Endothelial cell of umbilical vein (primary cell): ENCODE data around the gene SLC22A23.

ENCODE experiments used
- EZH2 ChIP-seq: IDR thresholded peaks from 2 replicates; pipeline ENCODE4 v1.6.1; 2012; ENCODE audit warnings: borderline replicate concordance, low read depth, mild to moderate bottlenecking, moderate library complexity, low read length, inconsistent platforms; ENCODE audit not compliant: severe bottlenecking
- FOS ChIP-seq: IDR thresholded peaks from 2 replicates; pipeline ENCODE4 v1.6.1; 2011; ENCODE audit warnings: mild to moderate bottlenecking, low read length, moderate library complexity, borderline replicate concordance; ENCODE audit not compliant: insufficient read depth
- JUN ChIP-seq: IDR thresholded peaks from 2 replicates; pipeline ENCODE4 v1.6.1; 2011; ENCODE audit warnings: borderline replicate concordance, low read depth; ENCODE audit not compliant: insufficient read length, insufficient read depth
- POLR2A ChIP-seq: IDR thresholded peaks from 2 replicates; pipeline ENCODE4 v1.6.1; 2012; ENCODE audit warnings: low read depth, mild to moderate bottlenecking, control low read depth, low read length
- POLR2AphosphoS5 ChIP-seq: IDR thresholded peaks from 2 replicates; pipeline ENCODE4 v1.6.1; 2012; ENCODE audit warnings: low read depth, mild to moderate bottlenecking, control low read depth, low read length, moderate library complexity; ENCODE audit not compliant: insufficient read depth
- TF ChIP-seq, protein P1 (sequence below), 2 donors: IDR thresholded peaks; 1 replicate in 1 of 2; 2 replicates in 1 of 2; pipeline ENCODE4 v1.5.1; 2011; ENCODE audit warnings: low read length in 2 of 2, mild to moderate bottlenecking in 2 of 2, moderate library complexity in 2 of 2, control low read depth in 1 of 2, inconsistent platforms in 1 of 2, low read depth in 1 of 2; ENCODE audit not compliant: insufficient read depth in 1 of 2; ENCODE audit errors: extremely low read depth in 1 of 2
- TF ChIP-seq, protein P2 (sequence below): IDR thresholded peaks from 2 replicates; pipeline ENCODE4 v1.6.1; 2011; ENCODE audit not compliant: insufficient read depth, insufficient read length

- TF ChIP-seq POLR2A, result no peak
- no peak for TF ChIP-seq POLR2AphosphoS5
- TF ChIP-seq, protein P1, sequence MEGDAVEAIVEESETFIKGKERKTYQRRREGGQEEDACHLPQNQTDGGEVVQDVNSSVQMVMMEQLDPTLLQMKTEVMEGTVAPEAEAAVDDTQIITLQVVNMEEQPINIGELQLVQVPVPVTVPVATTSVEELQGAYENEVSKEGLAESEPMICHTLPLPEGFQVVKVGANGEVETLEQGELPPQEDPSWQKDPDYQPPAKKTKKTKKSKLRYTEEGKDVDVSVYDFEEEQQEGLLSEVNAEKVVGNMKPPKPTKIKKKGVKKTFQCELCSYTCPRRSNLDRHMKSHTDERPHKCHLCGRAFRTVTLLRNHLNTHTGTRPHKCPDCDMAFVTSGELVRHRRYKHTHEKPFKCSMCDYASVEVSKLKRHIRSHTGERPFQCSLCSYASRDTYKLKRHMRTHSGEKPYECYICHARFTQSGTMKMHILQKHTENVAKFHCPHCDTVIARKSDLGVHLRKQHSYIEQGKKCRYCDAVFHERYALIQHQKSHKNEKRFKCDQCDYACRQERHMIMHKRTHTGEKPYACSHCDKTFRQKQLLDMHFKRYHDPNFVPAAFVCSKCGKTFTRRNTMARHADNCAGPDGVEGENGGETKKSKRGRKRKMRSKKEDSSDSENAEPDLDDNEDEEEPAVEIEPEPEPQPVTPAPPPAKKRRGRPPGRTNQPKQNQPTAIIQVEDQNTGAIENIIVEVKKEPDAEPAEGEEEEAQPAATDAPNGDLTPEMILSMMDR (IDR thresholded peaks at IDR 0.05; ENCODE audit: extremely low read depth in 1 of 2, insufficient read depth in 1 of 2, low read depth in 1 of 2, low read length in 2 of 2), result no peak
- TF ChIP-seq EZH2, result no peak
- no peak for TF ChIP-seq JUN
- TF ChIP-seq, protein P2, sequence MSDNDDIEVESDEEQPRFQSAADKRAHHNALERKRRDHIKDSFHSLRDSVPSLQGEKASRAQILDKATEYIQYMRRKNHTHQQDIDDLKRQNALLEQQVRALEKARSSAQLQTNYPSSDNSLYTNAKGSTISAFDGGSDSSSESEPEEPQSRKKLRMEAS, result no peak
- no peak for TF ChIP-seq FOS
These were observed 109.6 kb downstream of the SLC22A23 start for GRCh38 chr6:3347247-3347646.
